C4-2B (cell line): ENCODE results near the gene GPX5.

Experiments
- H3K27ac ChIP-seq: fragments of 450-650 bp; 2 replicates; pipeline ENCODE4 v1.5.1; 2017
- ZFX ChIP-seq: fragments of 450-650 bp; IDR thresholded peaks from 2 replicates; pipeline ENCODE4 v1.6.1; 2017
- TF ChIP-seq, protein P1 (sequence below): fragments of 450-650 bp; conservative IDR thresholded peaks from 2 replicates; pipeline ENCODE4 v1.5.1; 2017; ENCODE audit warnings: mild to moderate bottlenecking

The GPX5 gene, protein sequence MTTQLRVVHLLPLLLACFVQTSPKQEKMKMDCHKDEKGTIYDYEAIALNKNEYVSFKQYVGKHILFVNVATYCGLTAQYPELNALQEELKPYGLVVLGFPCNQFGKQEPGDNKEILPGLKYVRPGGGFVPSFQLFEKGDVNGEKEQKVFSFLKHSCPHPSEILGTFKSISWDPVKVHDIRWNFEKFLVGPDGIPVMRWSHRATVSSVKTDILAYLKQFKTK

DNA sequence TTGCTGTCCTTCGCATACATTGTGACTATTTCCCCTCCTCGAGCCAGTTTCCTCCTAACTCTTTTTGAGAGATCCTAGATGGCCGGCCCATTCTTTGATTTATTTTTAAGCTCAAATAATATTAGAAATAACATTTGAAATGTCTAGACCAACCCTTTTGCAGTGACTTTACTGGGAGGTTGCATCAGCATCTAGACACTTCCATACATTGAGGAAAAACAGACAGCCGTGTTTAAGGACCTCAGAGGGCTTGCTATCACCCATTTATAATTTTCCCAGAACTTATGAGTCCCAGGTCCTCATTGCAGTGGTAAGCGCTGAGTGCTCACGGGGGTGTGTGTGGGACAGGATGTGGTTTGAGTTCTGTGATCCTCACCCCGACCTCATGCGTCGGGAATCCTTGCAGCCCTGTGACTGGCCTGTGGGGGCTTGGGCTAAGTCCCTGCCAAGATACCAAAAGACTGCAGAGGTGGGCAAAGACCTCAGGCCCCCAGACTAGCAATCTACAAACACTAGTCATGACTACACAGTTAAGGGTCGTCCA is at the start of gene GPX5:
Gene GPX5 (plus strand): TSS at position 386 of the 544 bp plus-strand sequence. CDS start 133 bp downstream, at position 519.
- TF ChIP-seq ZFX, result no peak
- TF ChIP-seq, protein P1, sequence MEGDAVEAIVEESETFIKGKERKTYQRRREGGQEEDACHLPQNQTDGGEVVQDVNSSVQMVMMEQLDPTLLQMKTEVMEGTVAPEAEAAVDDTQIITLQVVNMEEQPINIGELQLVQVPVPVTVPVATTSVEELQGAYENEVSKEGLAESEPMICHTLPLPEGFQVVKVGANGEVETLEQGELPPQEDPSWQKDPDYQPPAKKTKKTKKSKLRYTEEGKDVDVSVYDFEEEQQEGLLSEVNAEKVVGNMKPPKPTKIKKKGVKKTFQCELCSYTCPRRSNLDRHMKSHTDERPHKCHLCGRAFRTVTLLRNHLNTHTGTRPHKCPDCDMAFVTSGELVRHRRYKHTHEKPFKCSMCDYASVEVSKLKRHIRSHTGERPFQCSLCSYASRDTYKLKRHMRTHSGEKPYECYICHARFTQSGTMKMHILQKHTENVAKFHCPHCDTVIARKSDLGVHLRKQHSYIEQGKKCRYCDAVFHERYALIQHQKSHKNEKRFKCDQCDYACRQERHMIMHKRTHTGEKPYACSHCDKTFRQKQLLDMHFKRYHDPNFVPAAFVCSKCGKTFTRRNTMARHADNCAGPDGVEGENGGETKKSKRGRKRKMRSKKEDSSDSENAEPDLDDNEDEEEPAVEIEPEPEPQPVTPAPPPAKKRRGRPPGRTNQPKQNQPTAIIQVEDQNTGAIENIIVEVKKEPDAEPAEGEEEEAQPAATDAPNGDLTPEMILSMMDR, result no peak

DNA sequence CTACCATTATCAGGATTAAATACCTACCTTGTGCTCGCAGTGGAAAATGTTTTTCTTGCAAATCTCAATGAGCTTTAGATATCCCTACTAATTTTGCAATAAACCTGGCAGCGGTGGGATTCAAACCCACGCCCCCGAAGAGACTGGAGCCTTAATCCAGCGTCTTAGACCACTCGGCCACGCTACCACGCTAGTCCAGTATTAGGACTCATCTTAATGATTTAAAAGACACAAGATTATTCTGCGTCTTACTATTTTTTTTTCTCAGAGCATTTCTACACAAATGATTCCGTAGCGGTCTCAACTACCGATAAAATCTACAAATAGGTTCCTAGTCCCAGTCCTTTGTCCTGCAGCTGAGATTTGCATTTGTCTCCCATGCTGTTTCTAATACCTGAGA is 47.2 kb upstream of the GPX5 start:
- no peak overlapping the region for H3K27ac ChIP-seq
- no peak for TF ChIP-seq ZFX
- TF ChIP-seq, protein P1, result no peak

More for the DNA sequence above, at the start of gene GPX5:
- H3K27ac ChIP-seq, result no peak within 1 kb of the TSS

DNA sequence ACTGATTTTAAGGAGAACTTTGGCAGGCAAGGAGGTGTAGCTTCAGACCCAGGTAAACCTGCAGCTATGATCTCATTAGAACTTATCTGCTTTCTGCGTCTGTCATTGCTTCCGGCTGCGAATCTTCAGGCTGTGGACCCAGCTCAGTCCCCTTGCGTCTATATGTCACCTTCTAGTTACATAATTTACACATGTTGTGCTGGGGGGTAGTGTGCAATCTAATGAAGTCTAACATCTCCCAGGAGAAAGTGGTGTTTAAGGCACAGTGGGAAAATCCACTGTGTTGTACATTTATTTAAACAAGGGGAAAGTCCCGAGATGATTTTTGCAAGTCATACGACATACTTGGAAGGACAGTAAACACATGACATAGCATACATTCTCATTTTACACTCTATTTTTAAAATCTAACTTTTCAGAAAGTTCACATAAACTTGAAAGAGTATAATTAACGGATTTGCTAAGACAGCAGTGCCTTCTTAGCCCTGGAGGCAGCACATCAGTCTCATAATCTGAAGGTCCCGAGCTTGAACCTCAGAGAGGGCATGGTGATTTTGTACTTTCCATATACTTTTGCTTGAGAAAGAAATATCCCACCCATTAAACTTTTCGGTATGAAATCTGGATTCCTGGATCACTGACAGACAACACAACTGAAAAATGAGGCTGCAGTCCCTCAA is 45.3 kb upstream of the GPX5 start:
- no peak overlapping the region for H3K27ac ChIP-seq
- no peak for TF ChIP-seq ZFX
- TF ChIP-seq, protein P1, result no peak

GRCh38 chr6:28485482-28485881 is 40.2 kb upstream of the GPX5 start:
- TF ChIP-seq ZFX, result no peak
- TF ChIP-seq, protein P1, result no peak
- H3K27ac ChIP-seq, result no peak overlapping the region

- no peak overlapping the region for H3K27ac ChIP-seq
- TF ChIP-seq, protein P1, result no peak
- TF ChIP-seq ZFX, result no peak
Observed at GRCh38 chr6:28486533-28486932, 39.1 kb upstream of the GPX5 start.

DNA sequence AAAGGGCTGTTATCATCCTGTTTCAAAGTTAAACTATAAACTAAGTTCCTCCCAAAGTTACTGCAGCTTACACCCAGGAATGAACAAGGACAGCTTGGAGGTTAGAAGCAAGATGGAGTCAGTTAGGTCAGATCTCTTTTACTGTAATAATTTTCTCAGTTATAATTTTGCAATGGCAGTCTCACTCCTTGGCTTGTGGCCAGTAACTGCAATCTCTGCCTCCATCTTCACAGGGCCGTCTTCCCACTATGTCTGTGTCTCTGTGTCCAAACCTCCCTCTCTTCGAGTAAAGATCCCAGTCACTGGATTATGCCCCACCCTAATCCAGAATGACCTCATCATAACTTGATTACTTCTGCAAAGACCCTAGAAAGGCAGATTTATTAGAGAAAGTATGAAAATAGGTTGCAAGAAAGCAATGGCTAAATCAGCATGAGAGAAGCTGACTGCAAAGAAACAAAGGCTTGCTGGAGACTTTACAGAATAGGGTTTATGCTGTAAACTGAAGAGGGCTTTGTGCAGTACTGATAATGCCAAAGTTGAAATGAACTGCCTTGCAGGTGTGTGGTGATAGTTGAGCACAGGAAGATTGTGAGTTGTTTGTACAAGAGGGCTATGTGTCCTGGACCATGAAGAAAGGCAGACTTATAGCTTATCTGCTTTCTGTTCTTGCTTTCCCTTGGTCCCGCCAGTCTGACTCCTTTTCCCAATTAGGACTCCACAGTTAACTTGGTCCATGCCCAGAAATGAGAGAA is 38.5 kb upstream of the GPX5 start:
- H3K27ac ChIP-seq, result no peak overlapping the region
- no peak for TF ChIP-seq ZFX
- TF ChIP-seq, protein P1, result no peak
